H1 (cell line): Measurements from ENCODE around the gene HBQ1. TPM values are rescaled to one million over a fixed set of nuclear protein-coding genes. Genes with fewer than 3 reads are reported as not detected.

Experiments
- ASH2L ChIP-seq: fragments of 200-600, 300-600 bp; sonication (generic); IDR thresholded peaks from one replicate; pipeline ENCODE4 v1.7.1; 2017; ENCODE audit warnings: low read length
- RBBP5 ChIP-seq: IDR thresholded peaks from 2 replicates; pipeline ENCODE4 v1.7.1; 2012; ENCODE audit warnings: low read depth, mild to moderate bottlenecking, inconsistent platforms, low read length, moderate library complexity, borderline replicate concordance
- SP1 ChIP-seq: IDR thresholded peaks from 2 replicates; pipeline ENCODE4 v1.6.1; 2011; ENCODE audit warnings: low read depth, low read length
- polyA plus RNA-seq, 7 experiments: library from polyadenylated mRNA; depleted of rRNA in 3 of 7; stranded (reverse) in 5 of 7; unstranded in 2 of 7; fragments of >200 nt in 5 of 7; fragments of 200-250 nt in 2 of 7; gene quantifications; 1 replicate in 5 of 7; 2 replicates in 1 of 7; 4 replicates in 1 of 7; pipeline versions ENCODE4 v1.2.1 to v1.2.3, GENCODE V29; 2011 to 2013; ENCODE audit warnings: missing spikeins in 2 of 7, mixed read lengths in 2 of 7
- total RNA-seq: library from RNA; stranded (reverse); fragmentation: NEBNext Ultra II Directional; extraction: Animal tissue kit (Norgen Biotek cat#: 25700); gene quantifications from 2 replicates; pipeline ENCODE4 v1.2.1, GENCODE V29; 2021

HBQ1 gene
- total and polyA plus RNA-seq, 2 of the 8 experiments (the other 6 are each of a cell fraction or from before 2014, with no cell fraction given): 2.9 to 17.1 TPM

DNA sequence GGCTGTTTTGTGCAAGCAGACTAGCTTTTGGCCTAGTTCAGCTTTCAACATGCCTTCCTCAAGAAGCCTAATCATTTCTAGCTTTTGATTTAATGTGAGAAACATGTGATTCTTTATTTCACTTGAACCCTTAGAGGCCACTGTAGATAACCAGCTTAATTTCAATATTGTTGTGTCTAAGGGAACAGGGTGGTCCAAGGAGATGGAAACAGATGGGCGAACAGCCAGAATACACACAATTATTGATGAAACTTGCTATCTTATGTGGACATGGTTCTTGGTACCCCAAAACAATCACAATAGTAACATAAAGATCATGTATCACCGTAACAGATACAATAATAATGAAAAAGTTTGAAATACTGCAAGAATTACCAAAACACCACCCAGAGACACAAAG is 46.5 kb upstream of the HBQ1 start (continued):
- TF ChIP-seq RBBP5 (no peak), SP1 (no peak), ASH2L (no peak)
